ENCODE data around the gene UBXN6.

The UBXN6 gene

GRCh38 chr19:4455719-4456475, 1.7 kb downstream of the UBXN6 start:
- peak overlapping the region; percentile 87 for H3K4me3 ChIP-seq (ENCODE audit: control insufficient read depth, low read depth, low read length)
- peak; percentile 21 for TF ChIP-seq CTCF (conservative IDR thresholded peaks at IDR 0.05; ENCODE audit: control insufficient read depth, insufficient read depth, low read depth, low read length)
- peak; percentile 97 for DNase-seq (ENCODE audit: low read depth)

GRCh38 chr19:4454747-4455718, 2.6 kb downstream of the UBXN6 start:
- H3K4me3 ChIP-seq (ENCODE audit: control insufficient read depth, low read depth, low read length), result peak overlapping the region; percentile 87
- no peak for TF ChIP-seq CTCF (conservative IDR thresholded peaks at IDR 0.05; ENCODE audit: control insufficient read depth, insufficient read depth, low read depth, low read length)
- peak; percentile 95 for DNase-seq (ENCODE audit: low read depth)

GRCh38 chr19:4453232-4454179, 4.1 kb downstream of the UBXN6 start:
- DNase-seq (ENCODE audit: low read depth), result no peak
- no peak for TF ChIP-seq CTCF (conservative IDR thresholded peaks at IDR 0.05; ENCODE audit: control insufficient read depth, insufficient read depth, low read depth, low read length)
- no peak overlapping the region for H3K4me3 ChIP-seq (ENCODE audit: control insufficient read depth, low read depth, low read length)

- H3K4me3 ChIP-seq (ENCODE audit: control insufficient read depth, low read depth, low read length), result no peak overlapping the region
- DNase-seq (ENCODE audit: low read depth), result no peak
- no peak for TF ChIP-seq CTCF (conservative IDR thresholded peaks at IDR 0.05; ENCODE audit: control insufficient read depth, insufficient read depth, low read depth, low read length)
These were observed 5.2 kb downstream of the UBXN6 start for GRCh38 chr19:4452230-4452990.

GRCh38 chr19:4449639-4450028, 8.0 kb downstream of the UBXN6 start:
- H3K4me3 ChIP-seq (ENCODE audit: control insufficient read depth, low read depth, low read length), result no peak overlapping the region
- DNase-seq (ENCODE audit: low read depth), result no peak
- no peak for TF ChIP-seq CTCF (conservative IDR thresholded peaks at IDR 0.05; ENCODE audit: control insufficient read depth, insufficient read depth, low read depth, low read length)
